GM12872 (cell line): Measurements from ENCODE around the gene USP35.

Experiments
- TF ChIP-seq, protein P1 (sequence below): IDR thresholded peaks from 3 replicates; pipeline ENCODE4 v1.5.1; 2011; ENCODE audit warnings: low read depth, mild to moderate bottlenecking, low read length, moderate library complexity; ENCODE audit not compliant: insufficient read depth

Gene USP35

DNA sequence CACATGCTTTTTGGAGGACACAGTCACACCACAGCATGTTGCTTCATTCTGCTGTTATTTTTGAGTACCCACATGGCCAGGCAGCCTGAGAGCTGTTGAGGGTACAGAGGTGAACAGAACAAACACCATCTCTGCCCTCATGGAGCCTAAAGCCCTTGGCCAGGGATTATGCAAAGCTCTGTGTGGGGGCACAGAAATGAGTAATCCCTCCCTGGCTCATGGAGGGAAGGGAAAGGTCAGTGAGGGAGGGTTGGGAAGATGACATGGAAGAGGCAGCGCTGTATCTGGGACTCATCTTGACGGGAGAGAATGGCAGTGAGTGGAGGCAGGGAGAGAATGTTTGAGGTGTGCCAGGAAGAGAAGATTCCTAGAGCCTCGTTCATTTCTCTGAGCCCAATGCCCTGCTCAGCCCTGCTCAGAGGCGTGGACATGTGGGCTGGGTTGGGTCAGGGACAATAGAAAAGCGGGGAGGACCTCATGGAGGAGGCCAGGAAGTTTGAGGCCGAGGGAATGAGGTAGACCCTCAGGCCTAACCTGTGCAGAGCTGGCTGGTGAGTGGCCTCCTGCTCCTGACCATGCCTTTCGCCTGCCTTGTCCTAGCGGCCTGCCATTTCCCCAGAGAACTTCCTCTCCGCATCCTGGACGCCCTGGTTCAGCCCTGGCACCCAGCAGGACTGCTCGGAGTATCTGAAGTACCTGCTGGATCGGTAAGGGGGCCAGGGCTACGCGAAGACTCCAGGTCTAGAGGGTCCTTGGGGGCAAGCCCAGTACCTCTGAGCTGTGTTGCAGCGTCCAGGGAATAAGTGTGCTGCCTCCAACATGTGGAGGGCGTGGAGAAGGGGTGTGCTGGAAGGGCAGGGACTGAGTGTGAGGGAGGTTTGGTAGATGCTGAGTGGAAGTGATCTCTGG, 19.8 kb downstream of the USP35 start:
- TF ChIP-seq, protein P1, sequence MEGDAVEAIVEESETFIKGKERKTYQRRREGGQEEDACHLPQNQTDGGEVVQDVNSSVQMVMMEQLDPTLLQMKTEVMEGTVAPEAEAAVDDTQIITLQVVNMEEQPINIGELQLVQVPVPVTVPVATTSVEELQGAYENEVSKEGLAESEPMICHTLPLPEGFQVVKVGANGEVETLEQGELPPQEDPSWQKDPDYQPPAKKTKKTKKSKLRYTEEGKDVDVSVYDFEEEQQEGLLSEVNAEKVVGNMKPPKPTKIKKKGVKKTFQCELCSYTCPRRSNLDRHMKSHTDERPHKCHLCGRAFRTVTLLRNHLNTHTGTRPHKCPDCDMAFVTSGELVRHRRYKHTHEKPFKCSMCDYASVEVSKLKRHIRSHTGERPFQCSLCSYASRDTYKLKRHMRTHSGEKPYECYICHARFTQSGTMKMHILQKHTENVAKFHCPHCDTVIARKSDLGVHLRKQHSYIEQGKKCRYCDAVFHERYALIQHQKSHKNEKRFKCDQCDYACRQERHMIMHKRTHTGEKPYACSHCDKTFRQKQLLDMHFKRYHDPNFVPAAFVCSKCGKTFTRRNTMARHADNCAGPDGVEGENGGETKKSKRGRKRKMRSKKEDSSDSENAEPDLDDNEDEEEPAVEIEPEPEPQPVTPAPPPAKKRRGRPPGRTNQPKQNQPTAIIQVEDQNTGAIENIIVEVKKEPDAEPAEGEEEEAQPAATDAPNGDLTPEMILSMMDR: no peak

DNA sequence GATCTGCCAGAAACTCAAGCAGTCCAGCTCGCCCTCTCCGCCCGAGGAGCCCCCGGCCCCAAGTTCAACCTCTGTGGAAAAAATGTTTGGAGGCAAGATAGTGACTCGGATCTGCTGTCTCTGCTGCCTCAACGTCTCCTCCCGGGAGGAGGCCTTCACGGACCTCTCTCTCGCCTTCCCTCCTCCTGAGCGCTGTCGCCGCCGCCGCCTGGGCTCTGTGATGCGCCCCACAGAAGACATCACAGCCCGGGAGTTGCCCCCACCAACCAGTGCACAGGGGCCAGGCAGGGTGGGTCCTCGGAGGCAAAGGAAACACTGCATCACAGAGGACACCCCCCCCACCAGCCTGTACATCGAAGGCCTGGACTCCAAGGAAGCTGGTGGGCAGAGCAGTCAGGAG, 20.8 kb downstream of the USP35 start:
- TF ChIP-seq, protein P1: no peak

DNA sequence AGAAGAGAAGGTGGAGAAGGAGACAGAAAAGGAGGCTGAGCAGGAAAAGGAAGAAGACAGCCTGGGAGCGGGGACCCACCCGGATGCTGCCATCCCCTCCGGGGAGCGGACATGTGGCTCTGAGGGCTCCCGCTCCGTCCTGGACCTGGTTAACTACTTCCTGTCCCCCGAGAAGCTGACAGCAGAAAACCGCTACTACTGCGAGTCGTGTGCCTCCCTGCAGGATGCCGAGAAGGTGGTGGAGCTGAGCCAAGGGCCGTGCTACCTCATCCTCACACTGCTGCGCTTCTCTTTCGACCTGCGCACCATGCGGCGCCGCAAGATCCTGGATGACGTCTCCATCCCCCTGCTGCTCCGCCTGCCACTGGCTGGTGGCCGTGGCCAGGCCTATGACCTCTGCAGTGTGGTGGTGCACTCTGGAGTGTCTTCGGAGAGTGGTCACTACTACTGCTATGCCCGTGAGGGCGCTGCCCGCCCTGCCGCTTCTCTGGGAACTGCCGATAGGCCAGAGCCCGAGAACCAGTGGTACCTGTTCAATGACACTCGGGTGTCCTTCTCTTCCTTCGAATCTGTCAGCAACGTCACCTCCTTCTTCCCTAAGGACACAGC, 21.4 kb downstream of the USP35 start:
- TF ChIP-seq, protein P1: no peak

DNA sequence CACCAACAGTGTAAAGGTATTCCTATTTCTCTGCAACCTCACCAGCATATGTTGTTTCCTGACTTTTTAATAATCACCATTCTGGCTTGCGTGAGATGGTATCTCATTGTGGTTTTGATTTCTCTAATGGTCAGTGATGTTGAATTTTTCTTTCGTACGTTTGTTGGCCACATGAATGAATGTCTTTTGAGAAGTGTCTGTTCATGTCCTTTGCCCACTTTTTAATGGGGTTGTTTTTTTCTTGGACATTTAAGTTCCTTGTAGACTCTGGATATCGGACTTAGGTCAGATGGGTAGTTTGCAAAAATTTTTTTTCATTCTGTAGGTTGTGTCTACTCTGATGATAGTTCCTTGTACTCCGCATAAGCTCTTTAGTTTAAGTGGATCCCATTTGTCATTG, 22.8 kb downstream of the USP35 start:
- TF ChIP-seq, protein P1: no peak

DNA sequence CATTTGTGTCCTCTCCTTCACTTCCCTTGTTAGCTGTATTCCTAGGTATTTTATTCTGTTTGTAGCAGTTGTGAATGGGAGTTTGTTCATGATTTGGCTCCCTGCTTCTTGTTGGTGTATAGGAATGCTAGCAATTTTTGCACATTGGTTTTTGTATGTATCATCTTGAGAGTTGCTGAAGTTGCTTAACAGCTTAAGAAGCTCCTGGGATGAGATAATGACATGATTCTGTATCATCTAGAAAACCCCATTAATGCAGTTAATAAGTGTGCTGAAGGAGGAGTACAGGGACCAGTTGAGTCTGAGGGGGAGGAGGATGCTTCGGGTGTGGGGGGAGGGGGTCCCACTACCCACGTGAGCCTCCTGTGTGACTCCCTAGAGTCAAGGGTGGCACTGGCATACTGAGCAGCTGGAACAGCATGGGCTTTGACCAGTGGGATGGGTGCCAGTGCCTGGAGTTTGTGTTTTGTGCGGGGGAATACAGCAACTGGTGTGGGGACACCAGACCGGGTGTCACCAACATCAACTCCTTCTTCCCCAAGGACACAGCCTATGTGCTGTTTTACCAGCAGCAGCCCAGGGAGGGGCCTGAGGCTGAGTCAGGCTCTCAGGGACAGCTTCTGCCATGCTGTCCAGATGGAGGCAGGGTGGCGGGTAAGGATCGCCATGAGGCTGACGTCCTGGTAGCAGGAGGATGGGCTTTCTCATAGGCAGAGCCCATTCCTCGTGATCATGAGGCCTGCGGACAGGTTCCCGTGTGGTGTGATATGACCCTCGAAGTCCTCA, 24.1 kb downstream of the USP35 start:
- TF ChIP-seq, protein P1: no peak

DNA sequence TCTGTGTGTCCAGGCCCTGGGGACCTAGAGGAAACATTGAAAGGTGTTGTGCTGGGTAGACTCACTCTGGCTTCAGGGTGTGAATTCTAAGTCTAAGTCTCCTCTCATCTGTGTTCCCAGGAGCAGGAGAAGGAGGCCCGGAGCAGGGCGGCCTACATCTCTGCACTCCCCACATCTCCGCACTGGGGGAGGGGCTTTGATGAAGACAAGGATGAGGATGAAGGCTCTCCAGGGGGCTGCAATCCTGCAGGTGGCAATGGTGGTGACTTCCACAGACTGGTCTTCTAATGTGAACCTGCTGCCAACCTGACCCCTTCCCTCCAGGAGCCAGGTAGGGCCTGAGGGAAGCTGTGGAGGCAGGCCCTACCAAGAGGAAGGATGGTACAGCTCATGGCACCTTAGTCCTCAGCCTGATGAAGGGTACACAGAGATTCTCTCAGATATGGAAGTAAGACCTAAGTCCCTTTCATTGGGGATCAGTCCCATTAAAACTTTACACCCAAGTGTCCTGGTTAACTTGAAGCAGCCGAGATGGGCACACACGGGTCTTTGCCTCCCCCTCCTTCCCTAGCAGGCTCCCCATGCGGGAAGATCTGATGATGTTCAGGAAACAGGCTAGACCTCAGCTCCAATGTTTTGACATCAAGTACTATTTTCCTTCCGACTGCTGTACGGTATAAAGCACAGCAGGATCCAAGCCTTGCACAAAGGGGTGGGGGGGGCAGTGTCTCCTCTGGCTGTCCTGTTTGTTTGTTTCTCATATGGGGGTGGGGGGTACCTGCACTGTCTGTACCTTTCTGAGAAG, 25.0 kb downstream of the USP35 start:
- TF ChIP-seq, protein P1: no peak
